ENCODE results near the gene BFSP2.

The BFSP2 gene

GRCh38 chr3:133418361-133418760 lies 18.5 kb downstream of the BFSP2 start:
- no peak for DNase-seq (ENCODE audit: low read depth)

DNA sequence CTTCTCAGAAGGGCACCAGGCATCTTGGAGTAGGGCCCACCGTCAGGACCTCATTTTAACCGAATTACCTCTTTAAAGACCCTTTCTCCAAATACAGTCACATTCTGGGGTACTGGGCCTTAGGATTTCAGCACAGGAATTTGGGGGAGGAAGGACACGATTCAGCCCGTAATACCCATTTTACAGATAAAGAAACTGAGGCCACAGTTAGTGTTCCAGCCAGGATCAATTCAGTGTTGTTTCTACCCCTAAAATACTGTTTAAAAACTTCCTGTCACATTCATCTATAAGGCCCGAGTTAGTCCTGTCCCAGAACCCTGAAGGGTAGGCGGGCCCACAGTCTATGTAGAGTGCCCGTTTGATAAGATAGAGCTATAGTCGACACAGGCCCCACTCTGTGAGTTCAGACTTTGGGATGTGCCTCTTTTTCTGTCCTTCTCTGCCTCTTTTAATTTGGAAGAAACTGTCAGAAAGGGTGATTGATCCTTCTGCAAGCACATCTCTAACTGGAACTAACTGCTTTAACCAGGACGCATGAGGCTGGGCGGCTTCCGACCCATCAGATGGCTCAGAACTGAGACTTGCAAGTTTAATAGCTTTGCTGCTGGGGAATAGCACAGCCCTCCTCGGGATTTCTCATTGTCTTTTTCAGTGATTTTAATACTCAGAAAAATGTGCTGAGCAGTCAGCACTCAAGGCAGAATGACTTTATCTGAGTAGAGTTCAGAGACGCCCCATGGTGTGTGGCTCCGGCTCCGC lies 19.5 kb downstream of the BFSP2 start:
- DNase-seq (ENCODE audit: low read depth), result no peak

GRCh38 chr3:133424937-133425869 lies 25.3 kb downstream of the BFSP2 start:
- no peak for DNase-seq (ENCODE audit: low read depth)

GRCh38 chr3:133425898-133426297 lies 26.0 kb downstream of the BFSP2 start:
- no peak for DNase-seq (ENCODE audit: low read depth)

GRCh38 chr3:133426721-133427120 lies 26.9 kb downstream of the BFSP2 start:
- DNase-seq (ENCODE audit: low read depth), result no peak

DNA sequence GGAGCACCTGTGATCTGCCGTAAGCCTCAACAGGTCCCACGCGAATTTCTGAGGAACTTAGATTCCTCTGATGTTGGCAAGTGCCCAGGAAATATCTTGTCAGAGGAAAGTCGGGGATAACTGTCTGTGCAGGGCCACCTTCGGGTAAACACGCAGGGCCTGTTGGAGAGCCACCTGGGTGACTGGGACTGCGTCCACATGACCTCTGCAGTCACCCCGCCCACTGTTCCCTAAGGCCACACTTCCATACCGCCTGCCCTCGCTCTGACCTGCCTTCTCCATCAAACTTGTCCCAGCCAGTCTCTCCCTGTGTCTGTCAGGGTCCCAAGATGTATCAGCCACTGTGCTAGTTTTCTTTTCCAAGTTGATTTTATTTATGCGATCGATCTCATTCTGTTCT lies 28.7 kb downstream of the BFSP2 start:
- DNase-seq (ENCODE audit: low read depth), result no peak

DNA sequence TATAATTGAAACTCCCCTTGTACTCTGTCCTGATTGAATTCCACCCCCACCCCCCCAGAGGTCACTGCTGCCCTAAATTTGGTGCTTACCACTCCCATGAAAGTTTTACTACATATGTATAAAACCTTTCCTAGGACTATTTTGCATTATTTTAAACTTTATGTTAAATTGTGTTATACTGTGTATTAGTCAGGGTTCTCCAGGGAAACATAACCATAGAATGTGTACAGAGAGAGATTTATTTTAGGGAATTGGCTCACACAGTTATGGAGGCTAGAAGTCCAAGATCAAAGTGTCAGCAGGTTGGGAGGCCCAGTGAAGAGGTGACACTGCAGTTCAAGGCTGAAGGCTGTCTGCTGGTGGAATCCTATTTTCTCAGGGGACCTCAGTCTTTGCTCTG lies 29.2 kb downstream of the BFSP2 start:
- DNase-seq (ENCODE audit: low read depth), result no peak

- no peak for DNase-seq (ENCODE audit: low read depth)
Measured at GRCh38 chr3:133439563-133439962, 39.7 kb downstream of the BFSP2 start.

DNA sequence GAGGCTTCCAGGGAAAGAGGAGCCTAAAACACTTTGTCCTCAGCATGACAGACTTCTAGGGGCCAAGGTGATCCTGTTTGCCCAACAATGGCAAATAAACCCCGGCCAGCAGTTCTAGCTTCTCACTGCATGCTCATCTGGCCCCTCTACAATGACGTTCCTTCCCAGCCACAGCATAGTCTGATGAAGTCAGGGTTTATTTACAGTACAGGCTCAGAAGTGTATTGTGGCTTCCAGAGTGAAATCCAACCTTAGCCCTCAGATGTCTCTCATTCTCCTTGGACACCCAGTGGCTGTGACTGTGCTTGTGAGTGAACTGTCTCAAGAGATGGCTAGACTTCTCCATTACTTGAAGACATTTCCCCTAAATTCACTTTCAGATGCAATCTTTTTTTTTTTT lies 40.8 kb downstream of the BFSP2 start:
- DNase-seq (ENCODE audit: low read depth), result no peak

DNA sequence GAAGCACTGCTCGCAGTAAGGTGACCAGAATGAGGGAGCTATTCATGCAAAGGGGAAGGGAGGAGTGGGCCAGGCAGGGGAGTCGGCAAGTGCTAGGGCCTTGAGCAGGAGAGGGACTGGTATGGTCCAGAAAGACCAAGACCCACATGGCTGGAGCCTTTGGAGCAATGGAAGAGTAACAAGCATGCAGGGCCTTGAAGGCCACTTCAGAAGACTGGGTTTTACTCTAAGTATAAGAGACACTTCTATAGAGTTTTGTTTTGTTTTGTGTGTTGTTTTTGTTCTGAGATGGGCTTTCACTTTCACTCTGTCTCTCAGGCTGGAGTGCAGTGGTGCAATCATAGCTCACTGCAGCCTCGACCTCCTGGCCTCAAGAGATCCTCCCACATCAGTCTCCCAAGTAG lies 42.0 kb downstream of the BFSP2 start:
- no peak for DNase-seq (ENCODE audit: low read depth)

GRCh38 chr3:133442518-133442917 lies 42.7 kb downstream of the BFSP2 start:
- DNase-seq (ENCODE audit: low read depth), result no peak

DNA sequence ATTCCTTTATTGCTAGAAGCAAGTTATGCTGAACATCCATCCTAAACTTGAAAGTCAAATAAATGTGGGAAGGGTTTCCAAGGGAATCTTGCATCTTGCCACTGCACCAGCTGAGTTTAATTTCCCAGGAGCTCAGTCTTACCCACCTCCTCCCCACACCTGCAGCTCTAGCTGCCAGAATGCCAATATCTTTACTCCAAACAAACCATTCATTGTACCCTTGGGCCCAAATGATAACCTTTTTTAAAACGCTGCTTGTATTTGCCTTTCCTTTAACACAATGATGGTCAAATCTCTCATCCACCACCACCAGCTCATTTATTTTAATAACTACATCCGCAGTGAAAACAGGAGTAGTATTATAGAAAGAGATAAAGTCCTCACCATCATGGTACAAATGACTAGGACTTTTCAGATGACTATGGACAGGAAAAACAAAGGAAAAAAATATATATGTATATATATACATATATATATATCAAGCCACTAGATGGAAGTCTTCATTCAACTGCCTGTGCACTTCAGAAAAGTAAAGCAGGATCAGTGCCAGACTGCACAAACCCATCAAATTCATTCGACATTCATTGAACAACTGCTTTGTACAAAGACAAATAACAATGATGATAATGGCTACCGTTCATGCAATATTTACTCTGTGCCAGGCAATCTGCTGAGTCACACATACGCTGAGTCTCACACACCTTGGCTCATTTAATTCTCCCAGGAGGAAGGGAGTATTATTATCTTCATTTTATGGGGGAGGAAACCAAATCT lies 44.0 kb downstream of the BFSP2 start:
- DNase-seq (ENCODE audit: low read depth), result no peak

DNA sequence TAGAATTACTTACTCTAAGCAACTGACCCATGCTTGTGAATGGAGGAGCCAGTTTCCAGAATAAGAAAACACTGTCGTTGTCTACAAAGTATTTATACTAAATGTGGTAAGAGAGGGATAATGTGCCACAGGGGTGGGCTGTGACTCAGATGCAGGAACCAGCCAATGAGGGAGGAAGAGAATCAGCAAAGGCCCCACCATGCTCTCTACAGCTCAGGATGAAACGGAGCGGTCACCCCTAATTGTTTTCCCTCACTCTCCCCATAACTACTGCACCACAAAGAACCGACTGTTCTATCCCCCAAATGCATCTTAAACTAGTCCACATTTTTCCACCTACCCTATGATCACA lies 44.5 kb downstream of the BFSP2 start:
- no peak for DNase-seq (ENCODE audit: low read depth)

DNA sequence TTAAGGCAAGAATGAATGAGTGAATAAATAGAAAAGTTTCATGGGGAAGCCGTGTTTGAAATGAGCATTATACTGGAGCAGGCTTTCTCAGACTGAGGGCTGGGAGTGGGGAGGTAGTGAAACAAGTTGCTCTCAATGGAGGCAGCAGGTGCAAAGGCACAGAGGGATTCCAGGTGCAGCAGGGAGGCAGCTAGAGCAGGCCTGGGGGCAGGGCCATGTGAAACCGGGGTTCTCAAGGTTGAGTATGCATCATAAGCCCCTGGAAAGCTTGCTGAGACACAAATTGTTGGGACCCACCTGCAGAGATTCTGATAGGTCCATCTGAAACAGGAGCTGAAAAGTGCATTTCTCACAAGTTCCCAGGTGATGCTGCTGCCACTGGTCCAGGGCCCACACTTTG lies 45.3 kb downstream of the BFSP2 start:
- no peak for DNase-seq (ENCODE audit: low read depth)

DNA sequence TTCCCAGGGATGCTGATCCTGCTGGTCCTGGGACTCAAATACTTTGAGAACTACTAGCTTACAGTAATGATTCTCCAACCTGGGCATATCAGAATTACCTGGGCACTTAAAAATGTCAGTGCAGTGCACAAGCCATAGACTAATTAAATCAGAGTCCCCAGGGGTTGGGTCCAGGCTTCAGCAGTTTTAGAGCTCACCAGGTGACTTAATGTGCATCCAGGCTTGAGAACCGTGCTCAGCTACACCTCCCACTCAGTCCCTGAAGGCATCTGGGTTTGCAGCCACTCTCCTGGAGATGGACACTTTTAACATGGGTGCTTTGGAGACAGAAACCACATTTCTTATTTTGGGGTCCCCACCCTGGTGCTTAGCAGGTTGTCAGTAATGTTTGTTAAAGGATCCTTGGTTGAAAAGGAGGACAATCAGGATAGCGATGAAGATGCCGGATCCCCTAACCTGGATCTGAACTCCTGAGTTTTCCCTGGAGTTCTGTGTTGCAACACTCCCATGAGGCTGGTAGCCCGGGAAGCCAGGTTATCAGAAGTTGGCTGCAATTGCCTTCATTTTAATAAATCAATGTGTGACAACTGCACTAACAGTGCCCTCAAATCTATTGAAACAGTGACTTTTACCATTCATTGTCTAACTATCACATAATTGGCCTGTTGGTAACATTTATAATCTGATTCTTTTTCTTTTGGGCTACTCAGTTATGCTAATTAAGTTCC lies 48.1 kb downstream of the BFSP2 start:
- no peak for DNase-seq (ENCODE audit: low read depth)

- DNase-seq (ENCODE audit: low read depth), result no peak
Measured at GRCh38 chr3:133448478-133449122, 48.7 kb downstream of the BFSP2 start.

- no peak for DNase-seq (ENCODE audit: low read depth)
Measured at GRCh38 chr3:133451309-133451708, 51.5 kb downstream of the BFSP2 start.

GRCh38 chr3:133452641-133453319 lies 52.9 kb downstream of the BFSP2 start:
- no peak for DNase-seq (ENCODE audit: low read depth)

DNA sequence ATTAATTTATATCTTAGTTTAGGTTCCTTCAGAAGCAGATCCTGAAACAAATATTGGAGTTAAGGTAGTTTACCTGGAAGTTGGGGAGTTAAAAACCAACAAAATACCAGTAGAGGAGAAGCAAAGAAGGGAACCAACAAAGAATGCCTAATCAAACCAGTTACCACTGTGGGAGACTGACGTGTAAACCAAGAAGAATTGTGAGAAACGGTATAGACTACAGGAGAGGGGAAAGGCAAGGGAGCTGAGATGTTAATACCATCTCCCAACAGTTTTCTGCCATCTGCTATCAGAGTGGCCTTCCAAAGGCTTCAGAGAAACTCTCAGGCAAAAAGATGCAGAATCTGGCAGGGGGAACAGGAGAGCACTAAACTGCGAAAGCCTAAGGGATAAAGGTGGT lies 53.5 kb downstream of the BFSP2 start:
- no peak for DNase-seq (ENCODE audit: low read depth)

GRCh38 chr3:133455281-133455680 lies 55.4 kb downstream of the BFSP2 start:
- no peak for DNase-seq (ENCODE audit: low read depth)

DNA sequence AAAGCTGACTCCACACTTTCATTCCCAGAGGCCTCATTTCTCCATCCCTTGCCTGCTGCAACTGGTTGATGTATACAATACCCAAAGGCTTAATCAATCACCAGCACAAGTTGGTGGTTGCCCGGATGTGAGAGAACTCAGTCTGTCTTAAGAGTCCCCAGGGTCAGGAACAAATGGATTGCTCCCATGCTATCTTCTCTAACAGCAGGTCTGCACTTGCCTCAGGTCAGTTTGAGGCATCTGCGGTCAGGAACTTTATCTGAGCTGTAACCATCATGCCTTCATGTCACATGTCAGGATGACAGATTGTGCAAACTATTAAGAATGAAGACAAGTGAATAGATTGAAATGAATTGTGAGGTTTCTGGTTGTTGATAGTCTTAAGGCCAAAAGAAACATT lies 56.1 kb downstream of the BFSP2 start:
- DNase-seq (ENCODE audit: low read depth), result no peak

All from T follicular helper cell (primary cell).